ENCODE data around the gene GHR.

DNA sequence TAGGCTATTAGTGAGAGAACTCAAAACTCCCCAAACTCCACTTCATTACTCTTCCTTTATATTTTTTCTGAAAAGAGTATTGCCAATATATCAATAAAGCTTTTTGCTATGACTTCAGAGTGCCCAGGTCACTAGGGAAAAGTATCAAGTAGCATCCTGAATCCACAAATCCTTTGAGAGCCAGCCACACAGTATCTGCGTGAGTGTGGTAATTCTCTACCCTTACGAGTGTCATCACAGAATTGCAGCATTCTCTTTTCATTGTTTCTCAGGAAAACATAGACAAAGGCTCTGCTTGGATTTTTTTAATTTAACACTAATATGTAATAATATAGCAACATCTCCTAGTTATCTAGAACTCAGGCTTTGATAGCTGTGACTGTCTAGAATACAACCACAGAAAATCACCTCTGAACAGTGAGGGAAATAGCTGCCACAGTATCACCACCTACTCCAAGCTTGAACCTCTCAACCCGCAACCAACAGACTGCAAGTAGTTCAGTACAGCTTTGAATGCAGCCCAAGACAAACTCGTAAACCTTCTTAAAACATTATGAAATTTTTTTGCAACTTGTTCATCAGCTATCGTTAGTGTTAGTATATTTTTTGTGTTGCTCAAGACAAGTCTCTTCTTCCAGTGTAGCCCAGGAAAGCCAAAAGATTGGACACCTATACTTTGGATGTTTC lies 254.1 kb downstream of the GHR start:
- TF ChIP-seq, protein P1, sequence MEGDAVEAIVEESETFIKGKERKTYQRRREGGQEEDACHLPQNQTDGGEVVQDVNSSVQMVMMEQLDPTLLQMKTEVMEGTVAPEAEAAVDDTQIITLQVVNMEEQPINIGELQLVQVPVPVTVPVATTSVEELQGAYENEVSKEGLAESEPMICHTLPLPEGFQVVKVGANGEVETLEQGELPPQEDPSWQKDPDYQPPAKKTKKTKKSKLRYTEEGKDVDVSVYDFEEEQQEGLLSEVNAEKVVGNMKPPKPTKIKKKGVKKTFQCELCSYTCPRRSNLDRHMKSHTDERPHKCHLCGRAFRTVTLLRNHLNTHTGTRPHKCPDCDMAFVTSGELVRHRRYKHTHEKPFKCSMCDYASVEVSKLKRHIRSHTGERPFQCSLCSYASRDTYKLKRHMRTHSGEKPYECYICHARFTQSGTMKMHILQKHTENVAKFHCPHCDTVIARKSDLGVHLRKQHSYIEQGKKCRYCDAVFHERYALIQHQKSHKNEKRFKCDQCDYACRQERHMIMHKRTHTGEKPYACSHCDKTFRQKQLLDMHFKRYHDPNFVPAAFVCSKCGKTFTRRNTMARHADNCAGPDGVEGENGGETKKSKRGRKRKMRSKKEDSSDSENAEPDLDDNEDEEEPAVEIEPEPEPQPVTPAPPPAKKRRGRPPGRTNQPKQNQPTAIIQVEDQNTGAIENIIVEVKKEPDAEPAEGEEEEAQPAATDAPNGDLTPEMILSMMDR (IDR thresholded peaks at IDR 0.05): no peak
- TF ChIP-seq POLR2AphosphoS5 (IDR thresholded peaks at IDR 0.05): no peak
- TF ChIP-seq POLR2A (IDR thresholded peaks at IDR 0.05): no peak
- no peak for TF ChIP-seq EP300 (IDR thresholded peaks at IDR 0.05)
